Renal cortical epithelial cell (primary cell): ENCODE data around the gene KRT80. TPM values are rescaled to one million over a fixed set of nuclear protein-coding genes. Genes with fewer than 3 reads are reported as not detected.
"Not testable (repeated sequence)": the region's sequence is repeated elsewhere in the genome, so short reads cannot be mapped to it uniquely, and the experiment has no call there.

ENCODE experiments used
- DNase-seq: peaks from one replicate; pipeline ENCODE4 v3.0.0-alpha.2; 2011; ENCODE audit warnings: low read depth
- total RNA-seq: library from RNA; depleted of rRNA; stranded (reverse); fragments of >200 nt; gene quantifications from 2 replicates; pipeline ENCODE4 v1.2.3, GENCODE V29; 2014

The KRT80 gene
- total RNA-seq, result 26.3 and 27.3 TPM in 2 replicates

DNA sequence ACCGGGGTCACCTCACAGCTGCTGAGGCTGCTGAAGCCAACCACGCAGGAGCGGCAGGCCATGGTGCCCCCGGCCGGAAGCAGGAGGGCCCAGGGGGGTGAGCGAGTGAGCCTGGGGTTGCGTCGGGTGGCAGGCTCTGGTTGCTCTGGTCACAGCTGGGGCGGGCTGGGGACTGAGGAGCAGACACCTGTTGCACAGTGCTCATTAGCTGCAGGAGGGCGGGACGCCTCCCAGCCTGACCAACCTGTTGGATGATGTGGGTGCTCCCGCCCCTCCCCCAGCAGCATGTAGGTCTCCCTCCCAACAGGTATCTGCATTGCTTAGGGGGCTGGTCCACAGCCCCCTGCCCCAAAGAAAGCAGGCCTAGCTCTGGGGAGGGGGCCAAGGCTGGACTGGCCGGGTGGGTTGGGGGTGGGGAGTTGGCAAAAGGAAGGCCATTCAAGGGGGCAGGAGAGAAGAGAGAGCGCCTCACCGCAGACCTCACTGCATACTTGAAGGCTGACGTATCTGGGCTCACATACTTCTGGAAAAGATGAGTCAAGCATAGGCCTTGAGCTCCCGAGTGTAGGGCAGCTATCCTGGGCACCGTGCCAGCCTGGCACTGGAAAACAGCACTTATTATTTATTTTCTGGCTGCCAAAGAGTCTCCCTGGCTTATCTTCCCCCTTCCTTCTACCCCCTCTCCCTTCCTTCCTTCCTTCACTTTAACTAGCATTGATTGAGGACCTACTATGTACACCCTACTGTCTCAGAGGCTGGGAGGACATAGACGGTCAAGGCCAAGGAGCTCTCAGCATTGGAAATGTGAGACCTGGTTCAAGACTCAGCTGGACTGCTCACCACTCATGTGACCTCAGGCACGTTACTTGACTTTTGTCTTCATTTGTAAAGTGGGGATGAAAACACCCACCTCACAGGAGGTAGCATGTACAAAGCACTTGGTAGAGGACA, at the start of gene KRT80:
KRT80 (minus strand) TSS at position 174 of the 951 bp plus-strand sequence; CDS start at position 62, 112 bp downstream.
- DNase-seq, result peak; percentile 99

DNA sequence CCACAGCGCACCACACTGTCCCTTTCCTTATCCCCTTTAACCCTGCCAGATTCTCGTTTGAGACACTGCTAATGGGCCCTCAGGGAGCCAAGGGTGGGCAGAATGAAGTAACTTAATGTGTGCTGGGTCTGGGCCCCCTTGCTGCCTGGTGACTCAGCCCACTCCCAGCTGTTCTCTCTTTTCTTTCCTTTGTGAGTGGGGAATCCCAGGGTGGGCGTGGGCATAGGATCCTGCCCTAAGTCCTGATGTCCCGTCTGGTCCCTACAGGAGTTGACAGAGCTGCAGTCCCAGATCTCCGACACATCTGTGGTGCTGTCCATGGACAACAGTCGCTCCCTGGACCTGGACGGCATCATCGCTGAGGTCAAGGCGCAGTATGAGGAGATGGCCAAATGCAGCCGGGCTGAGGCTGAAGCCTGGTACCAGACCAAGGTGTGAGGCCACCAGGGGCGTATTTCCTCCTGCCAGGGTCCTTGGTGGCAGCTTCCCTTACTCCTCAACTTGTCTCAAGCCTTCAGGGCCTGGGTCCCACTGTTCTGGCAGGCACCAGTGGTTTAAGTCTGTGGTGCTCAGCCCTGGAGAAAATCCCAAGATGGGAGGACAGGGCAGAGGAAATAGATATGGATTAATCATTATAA, 49.5 kb upstream of the KRT80 start:
- DNase-seq, result no peak

- DNase-seq, result not testable (repeated sequence)
Measured at GRCh38 chr12:52240247-52240646, 48.4 kb upstream of the KRT80 start.

DNA sequence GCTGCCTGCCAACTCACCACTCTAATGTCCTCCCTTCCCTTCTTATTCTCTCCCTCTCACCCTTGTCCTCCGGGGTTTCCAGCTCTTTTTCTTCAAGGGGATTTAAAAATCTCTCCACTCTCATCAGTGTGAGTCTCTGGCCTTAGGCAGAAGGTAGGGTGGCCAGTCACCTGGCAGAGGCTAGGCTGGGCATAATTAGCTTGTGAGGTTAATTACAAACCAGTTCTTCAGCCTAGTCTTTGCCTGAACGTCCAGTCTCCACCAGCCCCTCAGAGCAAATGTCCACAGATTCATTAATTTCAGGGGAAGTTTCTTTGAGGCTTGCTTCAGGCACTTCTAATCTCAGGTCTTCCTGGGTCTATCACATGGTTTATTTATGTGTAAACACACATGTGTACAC, 48.0 kb upstream of the KRT80 start:
- DNase-seq, result no peak

GRCh38 chr12:52238916-52239646, 47.3 kb upstream of the KRT80 start:
- no peak for DNase-seq

GRCh38 chr12:52238207-52238840, 46.5 kb upstream of the KRT80 start:
- DNase-seq, result no peak

- DNase-seq, result no peak
Measured at GRCh38 chr12:52236386-52237050, 44.7 kb upstream of the KRT80 start.

GRCh38 chr12:52235822-52236361, 44.1 kb upstream of the KRT80 start:
- no peak for DNase-seq

GRCh38 chr12:52235001-52235764, 43.4 kb upstream of the KRT80 start:
- DNase-seq, result no peak

DNA sequence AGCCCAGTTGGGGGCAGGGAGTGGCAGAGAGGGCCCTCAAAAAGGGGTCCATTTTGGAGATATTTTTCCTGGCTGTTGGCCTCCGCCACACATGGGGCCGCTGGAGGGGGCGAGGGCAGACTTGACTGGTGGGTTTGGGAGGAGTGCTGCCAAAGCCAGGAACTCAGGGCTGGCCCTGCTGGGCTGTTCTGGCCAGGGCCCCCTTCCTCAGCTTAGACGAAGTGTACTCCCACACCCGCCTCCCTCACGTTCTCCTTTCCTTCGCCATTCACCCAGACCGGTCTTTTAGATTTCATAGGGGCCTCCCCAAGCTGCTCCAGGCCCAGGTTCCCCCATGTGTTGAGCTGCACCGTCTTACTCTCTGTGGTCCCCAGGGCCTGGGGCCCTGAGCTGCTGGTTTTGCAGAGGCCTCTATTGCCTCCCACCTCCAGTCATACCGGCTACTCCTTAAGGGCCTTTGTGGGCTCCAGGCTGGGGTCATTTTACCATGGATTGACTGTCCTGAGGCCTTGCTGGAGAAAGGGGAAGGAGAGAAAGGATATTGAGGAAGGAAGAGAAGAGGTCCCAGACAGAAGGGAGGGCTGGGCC, 42.5 kb upstream of the KRT80 start:
- DNase-seq, result no peak

DNA sequence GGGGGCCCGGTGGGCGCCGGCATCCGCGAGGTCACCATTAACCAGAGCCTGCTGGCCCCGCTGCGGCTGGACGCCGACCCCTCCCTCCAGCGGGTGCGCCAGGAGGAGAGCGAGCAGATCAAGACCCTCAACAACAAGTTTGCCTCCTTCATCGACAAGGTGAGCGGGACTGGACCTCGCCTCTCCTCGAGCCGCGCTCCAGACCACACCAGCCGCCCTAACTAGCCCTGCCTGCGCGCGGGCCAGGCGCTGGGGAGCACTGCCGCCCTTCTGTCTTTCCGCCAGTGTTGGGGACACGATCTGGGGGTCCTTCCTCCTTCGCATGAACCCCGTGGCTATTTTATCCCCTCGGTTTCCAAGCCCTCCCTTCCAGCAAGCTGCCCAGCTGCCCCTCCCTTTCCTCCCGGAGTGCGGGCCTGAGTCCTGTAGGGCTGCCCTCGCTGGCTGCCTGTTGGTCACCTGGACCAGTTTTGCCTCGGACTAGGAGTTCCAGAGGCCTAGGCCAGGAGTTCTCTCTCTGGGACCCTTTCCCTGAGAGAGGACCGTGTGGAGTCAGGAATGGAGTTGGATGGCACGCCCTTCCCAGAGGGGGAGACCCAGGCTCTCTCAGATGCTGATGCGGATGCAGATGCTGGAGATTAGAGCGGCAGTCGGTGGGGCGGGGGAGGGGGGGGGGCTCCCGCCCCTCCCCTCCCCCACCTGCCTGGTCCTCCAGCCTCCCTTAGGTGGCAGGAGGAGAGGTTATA, 41.8 kb upstream of the KRT80 start:
- no peak for DNase-seq

DNA sequence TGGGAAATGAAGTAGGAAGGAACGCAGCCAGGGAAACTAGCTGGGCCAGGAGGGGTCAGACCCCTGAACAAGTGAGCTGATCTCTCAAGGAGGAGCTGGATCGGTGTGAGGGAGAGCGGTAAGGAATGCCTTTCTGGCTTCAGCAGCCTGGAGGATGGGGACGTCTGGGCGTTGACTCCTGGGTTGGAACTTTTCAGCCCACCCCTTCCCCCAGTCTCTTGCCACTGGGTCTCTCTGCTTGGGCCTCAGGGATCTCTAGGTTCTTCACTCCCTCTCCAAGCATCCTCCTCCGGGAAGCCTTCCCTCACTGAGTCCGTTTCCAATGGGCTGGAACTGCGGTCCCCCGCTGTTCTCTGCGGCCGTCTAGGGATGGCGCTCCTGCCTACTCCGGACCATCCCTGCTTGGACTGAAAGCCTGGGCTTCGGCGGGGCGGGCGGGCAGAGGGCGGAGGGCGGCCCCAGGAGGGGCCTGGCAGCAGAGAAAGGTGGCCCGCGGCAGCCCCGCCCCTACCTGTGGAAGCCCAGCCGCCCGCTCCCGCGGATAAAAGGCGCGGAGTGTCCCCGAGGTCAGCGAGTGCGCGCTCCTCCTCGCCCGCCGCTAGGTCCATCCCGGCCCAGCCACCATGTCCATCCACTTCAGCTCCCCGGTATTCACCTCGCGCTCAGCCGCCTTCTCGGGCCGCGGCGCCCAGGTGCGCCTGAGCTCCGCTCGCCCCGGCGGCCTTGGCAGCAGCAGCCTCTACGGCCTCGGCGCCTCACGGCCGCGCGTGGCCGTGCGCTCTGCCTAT, 41.1 kb upstream of the KRT80 start, which contains the start of gene KRT7:
KRT7 (plus strand) TSS at position 570 of the 788 bp plus-strand sequence; CDS start at position 624, 54 bp downstream.
- DNase-seq, result no peak

DNA sequence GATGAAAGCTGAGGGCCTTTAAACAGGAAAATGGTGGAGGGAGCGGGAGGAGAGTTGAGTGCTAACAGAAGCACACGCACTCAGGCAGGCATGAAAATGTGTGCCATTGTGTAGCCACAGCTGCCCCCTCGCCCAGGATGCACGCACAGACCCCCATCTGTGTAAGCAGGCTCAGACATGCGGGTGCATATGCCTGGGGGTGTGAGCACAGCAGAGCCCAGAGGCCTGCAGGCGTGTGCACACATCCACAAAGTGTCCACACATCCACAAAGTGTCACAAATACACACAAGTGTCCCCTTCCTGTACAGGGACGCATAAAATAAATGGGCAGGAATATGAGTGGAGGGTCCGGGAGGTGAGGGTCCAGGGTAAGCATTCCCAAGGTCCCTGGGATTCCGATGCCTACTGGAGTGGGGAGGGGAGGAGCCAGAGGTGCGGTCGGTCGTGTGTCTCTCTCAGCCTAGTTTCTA, 40.4 kb upstream of the KRT80 start:
- no peak for DNase-seq

- DNase-seq, result peak; percentile 32
Measured at GRCh38 chr12:52231305-52232202, 39.7 kb upstream of the KRT80 start.

DNA sequence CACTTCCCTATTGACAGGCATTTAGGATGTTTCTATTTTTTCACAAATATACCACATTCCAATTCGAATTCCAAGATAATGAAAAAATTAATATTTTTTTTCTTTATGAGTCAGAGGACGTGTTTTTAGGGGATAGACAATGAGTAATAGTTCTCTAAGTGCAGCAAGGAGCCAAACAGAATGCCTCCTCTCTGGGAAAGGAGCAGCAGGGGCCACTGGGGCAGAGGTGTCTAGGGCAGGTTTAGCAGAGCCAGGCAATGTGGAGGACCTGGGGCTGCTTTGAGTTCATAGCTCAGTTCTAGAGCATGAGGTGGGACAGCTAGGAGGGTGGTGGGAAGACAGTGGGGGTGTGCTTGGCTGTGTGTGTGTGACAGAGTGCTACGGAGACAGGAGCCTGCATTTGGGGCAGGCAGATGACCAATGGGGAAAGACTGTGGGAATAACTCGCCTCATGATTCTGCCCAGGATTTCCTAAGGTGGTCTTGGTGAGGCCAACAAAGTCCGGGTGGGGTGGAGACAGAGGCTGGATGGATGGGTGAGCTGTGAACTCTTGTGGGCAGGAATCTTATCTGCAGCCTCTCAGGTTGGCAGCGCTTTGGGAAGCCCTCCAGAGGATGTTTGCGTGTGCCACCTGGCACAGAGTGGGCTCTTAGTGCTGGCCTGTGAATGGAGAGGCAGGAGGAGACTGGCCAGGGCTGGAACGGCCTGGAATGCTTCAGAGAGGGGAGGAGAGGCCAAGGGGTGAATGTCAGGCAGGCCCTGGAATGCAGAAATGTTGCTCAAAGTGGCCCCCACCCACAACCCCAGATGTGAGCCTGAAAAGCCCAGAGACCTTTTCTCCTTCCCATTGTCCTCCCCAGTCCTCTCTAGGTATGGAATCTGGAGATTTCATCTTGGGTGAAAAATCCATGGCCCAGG, 38.8 kb upstream of the KRT80 start:
- no peak for DNase-seq

DNA sequence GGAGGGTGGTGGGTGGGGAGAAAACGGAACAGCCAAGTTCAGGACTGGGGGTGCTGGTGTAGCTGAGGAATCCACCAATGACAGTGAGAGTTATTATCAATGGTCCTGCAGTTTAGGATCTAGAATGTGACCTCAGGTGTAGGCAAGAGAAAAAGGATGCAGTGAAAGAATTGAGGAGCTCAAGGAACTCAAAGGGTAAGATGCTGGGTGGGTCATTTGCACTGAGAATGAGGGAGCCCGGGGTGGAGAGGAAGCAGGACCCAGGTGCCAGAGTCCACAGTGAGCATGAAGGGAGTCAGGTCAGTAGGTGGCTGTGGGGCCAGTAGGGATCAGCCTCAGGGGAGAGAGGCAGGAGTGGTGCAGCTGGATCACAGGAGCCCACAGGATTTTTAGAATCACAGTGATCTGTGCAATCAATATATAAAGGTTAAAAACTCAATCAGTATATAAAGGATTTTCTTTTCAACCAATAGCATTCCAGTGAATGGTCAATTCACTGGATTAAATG, 38.1 kb upstream of the KRT80 start:
- DNase-seq, result no peak
